A673 (cell line): Measurements from ENCODE around the gene RASSF8. TPM values are rescaled to one million over a fixed set of nuclear protein-coding genes. Genes with fewer than 3 reads are reported as not detected.
A peak's percentile ranks its signal among the peaks of the same experiment; 100 is the strongest.

Experiments
- BruUV-seq: library from RNA; stranded (reverse); fragments of 400-500 nt; replicated peaks from 2 replicates; lab custom pipeline; 2021; lab: Mats Ljungman, UMichigan
- CTCF ChIA-PET: fragments of 300-600 bp; sonication (Branson Sonifier 250); formaldehyde crosslinking; loops from one replicate; lab custom pipeline; 2022; ENCODE audit warnings: antibody characterized with exemption; lab: Charles Lee
- POLR2A ChIA-PET: fragments of 300-600 bp; sonication (Branson Sonifier 250); formaldehyde crosslinking; loops from one replicate; lab custom pipeline; 2022; ENCODE audit warnings: antibody characterized with exemption; ENCODE audit not compliant: low non-redundant PET; lab: Charles Lee
- DNase-seq: peaks from one replicate; pipeline ENCODE4 v3.0.0-alpha.2; 2015; ENCODE audit warnings: low spot score
- H3K27ac ChIP-seq: fragments of 200-600 bp; sonication (generic); 2 replicates; pipeline ENCODE4 v1.5.1; 2016; ENCODE audit warnings: mixed run types, low read depth, mild to moderate bottlenecking, mixed read lengths, antibody characterized with exemption, low read length; ENCODE audit not compliant: poor library complexity, severe bottlenecking
- H3K27me3 ChIP-seq: fragments of 200-600 bp; sonication (generic); replicated peaks from 2 replicates; pipeline ENCODE4 v1.6.1; 2017; ENCODE audit warnings: mixed run types, low read depth, mild to moderate bottlenecking, mixed read lengths, antibody characterized with exemption, low read length; ENCODE audit not compliant: insufficient read depth, poor library complexity
- H3K36me3 ChIP-seq: fragments of 200-600 bp; sonication (generic); 2 replicates; pipeline ENCODE4 v1.6.1; 2016; ENCODE audit warnings: mixed run types, mild to moderate bottlenecking, mixed read lengths, antibody characterized with exemption, low read length; ENCODE audit not compliant: insufficient read depth, poor library complexity, severe bottlenecking
- H3K4me1 ChIP-seq: fragments of 200-600 bp; sonication (generic); 2 replicates; pipeline ENCODE4 v1.6.1; 2017; ENCODE audit warnings: mixed run types, mild to moderate bottlenecking, mixed read lengths, antibody characterized with exemption, low read length; ENCODE audit not compliant: insufficient read depth, poor library complexity, severe bottlenecking
- H3K4me3 ChIP-seq: fragments of 200-600 bp; sonication (generic); 2 replicates; pipeline ENCODE4 v1.5.1; 2016; ENCODE audit warnings: low read depth, mixed run types, mild to moderate bottlenecking, mixed read lengths, low read length; ENCODE audit not compliant: poor library complexity, severe bottlenecking
- H3K9me3 ChIP-seq: fragments of 200-600 bp; sonication (generic); 2 replicates; pipeline ENCODE4 v1.6.1; 2016; ENCODE audit warnings: mixed run types, low read depth, mild to moderate bottlenecking, mixed read lengths, antibody characterized with exemption, low read length; ENCODE audit not compliant: poor library complexity, severe bottlenecking
- EZH2 ChIP-seq: fragments of 200-600 bp; sonication (generic); IDR thresholded peaks from 2 replicates; pipeline ENCODE4 v1.6.1; 2017; ENCODE audit warnings: borderline replicate concordance, low read depth, mild to moderate bottlenecking, mixed read lengths, antibody characterized with exemption, low read length; ENCODE audit not compliant: poor library complexity, severe bottlenecking
- intact Hi-C: fragments of 100-400 bp; cut with micrococcal nuclease; formaldehyde crosslinking; loops from one replicate; pipeline ENCODE4 v1.10.0; 2022; ENCODE audit not compliant: unreplicated experiment
- total RNA-seq: library from RNA; stranded (reverse); gene quantifications from 2 replicates; pipeline ENCODE4 v1.2.3, GENCODE V29; 2021
- TF ChIP-seq, protein P1 (sequence below): fragments of 300-800, 200-600 bp; sonication (generic); conservative IDR thresholded peaks from 2 replicates; pipeline ENCODE4 v1.5.1; 2017; ENCODE audit warnings: low read depth, mild to moderate bottlenecking, antibody characterized with exemption, low read length, moderate library complexity, mixed read lengths

The RASSF8 gene
- total RNA-seq, 1 experiment from 2014 or later: 23.1 TPM

DNA sequence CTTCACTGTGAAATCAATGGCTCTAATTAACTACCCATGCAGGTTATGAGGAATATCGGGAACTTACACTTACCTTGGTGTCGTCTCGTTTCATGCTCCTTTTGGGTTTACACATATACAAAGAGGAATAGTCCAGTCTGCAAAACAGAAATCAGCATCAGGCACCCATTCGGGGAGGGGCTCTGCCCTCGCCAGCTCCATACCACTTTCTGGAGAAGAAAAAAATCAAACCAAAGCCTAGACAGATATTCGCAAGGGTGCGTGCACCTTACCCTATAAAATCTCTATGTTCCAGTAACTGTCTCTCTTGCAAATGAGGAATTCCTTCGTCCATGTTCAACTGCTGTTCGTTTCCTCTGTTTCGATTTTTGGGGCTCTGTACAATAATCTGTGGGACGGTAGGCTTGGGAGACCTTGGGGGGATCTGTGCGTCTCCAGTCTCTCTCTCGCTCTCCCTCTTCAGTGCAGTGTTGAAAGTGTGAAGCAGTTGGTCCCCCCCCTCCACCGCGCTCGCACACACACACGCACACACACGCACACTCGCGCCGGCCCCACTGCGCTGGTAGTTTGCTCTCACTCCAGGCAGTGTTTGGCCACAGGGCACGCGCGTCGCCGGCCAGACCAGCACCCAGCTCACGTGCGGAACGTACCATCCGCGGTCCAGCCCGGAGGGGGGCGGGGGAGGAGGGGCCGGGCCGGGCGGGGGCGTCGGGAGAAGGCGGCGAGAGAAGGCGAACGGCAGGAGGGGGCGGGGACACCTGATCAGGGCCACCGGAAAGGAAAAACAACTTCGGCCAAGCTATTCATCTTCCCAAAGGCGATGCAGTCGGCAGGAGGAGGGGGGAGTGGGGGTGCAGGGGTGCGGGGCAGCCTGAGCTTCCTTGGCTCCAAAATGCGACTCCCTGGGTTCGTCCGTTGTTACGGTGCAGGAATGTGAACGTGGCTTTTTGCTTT is 166.2 kb downstream of the RASSF8 start, which contains the start of gene BHLHE41:
TSS of gene BHLHE41 (minus strand) at position 592 of the 954 bp plus-strand sequence. CDS start at position 334, 258 bp downstream.
- CTCF ChIA-PET: no interaction called here
- H3K36me3 ChIP-seq: no peaks in the 10 kb centered on the region
- peaks cover 15% of the 10 kb centered on the region for H3K4me1 ChIP-seq
- H3K27ac ChIP-seq: no peak within 1 kb of the TSS
- TSS peak; percentile 70 for BruUV-seq
- no peak for TF ChIP-seq EZH2
- TF ChIP-seq, protein P1, sequence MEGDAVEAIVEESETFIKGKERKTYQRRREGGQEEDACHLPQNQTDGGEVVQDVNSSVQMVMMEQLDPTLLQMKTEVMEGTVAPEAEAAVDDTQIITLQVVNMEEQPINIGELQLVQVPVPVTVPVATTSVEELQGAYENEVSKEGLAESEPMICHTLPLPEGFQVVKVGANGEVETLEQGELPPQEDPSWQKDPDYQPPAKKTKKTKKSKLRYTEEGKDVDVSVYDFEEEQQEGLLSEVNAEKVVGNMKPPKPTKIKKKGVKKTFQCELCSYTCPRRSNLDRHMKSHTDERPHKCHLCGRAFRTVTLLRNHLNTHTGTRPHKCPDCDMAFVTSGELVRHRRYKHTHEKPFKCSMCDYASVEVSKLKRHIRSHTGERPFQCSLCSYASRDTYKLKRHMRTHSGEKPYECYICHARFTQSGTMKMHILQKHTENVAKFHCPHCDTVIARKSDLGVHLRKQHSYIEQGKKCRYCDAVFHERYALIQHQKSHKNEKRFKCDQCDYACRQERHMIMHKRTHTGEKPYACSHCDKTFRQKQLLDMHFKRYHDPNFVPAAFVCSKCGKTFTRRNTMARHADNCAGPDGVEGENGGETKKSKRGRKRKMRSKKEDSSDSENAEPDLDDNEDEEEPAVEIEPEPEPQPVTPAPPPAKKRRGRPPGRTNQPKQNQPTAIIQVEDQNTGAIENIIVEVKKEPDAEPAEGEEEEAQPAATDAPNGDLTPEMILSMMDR: no peak
- POLR2A ChIA-PET: no interaction called here
- peak within 1 kb of the TSS; percentile 56 for H3K4me3 ChIP-seq
- intact Hi-C loops: loop anchor here (5.0 to 10.0 kb wide), 4 partner anchors 73 to 398 kb away; partner anchors contain the start of gene SSPN
- H3K9me3 ChIP-seq: no peaks in the 10 kb centered on the region
- H3K27me3 ChIP-seq: peaks cover 54% of the 10 kb centered on the region
- peak; percentile 39 for DNase-seq

DNA sequence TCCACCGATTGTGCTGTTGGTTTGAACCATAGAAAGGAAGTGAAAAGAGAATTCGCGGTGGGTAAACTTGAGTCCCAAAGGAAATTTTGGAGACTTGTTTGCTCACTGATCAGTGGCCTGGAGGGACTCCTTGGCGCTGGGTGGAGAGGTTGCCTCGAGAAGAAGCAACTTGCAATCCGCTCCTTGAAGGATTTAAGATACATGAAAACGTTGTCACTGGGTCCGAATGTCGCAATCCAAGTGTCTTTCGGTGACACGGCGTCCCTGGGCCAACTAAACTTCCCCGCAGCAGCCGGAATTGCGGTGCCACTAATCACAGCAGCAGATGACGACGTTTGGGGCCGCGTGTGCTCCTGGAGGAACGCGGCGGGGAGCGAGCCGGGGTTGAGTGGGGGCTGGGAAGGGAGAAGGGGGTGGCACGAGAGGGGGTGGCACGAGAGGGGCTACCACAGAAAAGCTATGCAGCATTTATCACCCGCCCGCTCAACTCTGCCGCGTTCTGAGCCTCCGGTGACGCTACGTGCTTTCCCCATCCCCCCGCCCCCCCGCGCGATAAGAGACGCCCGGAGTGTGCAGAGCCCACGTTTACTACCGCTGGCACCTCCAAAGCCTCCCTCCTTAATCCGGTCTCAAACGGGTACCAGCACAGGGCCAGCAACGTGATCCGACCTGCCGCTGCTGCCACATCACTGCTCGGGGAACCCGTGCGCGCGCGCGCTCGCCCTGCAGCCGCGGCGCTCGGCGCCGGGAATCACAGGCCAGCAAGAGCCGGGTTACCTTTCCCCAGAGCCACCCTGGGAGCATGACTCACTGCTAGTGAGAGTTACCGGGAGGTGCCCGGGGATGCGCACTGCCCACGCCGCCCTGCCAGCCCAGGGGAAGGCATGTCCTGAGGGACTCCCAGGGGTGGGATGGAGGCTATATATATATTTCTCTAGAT is 167.2 kb downstream of the RASSF8 start:
- TF ChIP-seq, protein P1: no peak
- TF ChIP-seq EZH2: no peak
- Histone ChIP-seq H3K27ac (no peak overlapping the region), H3K36me3 (no peaks in the 10 kb centered on the region), H3K27me3 (peaks cover 63% of the 10 kb centered on the region), H3K9me3 (no peaks in the 10 kb centered on the region), H3K4me1 (peaks cover 15% of the 10 kb centered on the region), H3K4me3 (peak overlapping the region; percentile 56)
- BruUV-seq: no TSS peak
- intact Hi-C loops: loop anchor here (10.0 kb wide), 1 partner anchor 149 kb away; no protein-coding TSS in a partner anchor
- POLR2A ChIA-PET: no interaction called here
- peak; percentile 73 for DNase-seq
- CTCF ChIA-PET: no interaction called here
